GM19351 (cell line): ENCODE results near the gene ATRN.
"Not testable (repeated sequence)": the region's sequence is repeated elsewhere in the genome, so short reads cannot be mapped to it uniquely, and the experiment has no call there.

ENCODE experiments used
- ATAC-seq: cut with Tn5 transposase; IDR thresholded peaks from one replicate; pipeline ENCODE4 v1.9.1; 2021; ENCODE audit warnings: mild to moderate bottlenecking, moderate library complexity; ENCODE audit not compliant: unreplicated experiment

Gene ATRN

DNA sequence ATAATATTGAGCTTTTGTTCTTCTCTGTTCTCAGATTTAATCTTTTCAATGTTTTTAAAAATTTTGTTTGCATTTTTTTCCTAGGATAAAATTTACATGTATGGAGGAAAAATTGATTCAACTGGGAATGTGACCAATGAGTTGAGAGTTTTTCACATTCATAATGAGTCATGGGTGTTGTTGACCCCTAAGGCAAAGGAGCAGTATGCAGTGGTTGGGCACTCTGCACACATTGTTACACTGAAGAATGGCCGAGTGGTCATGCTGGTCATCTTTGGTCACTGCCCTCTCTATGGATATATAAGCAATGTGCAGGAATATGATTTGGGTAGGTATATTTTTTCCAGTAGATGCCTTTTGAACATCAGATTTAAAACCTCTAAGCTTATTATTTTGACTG lies 89.8 kb downstream of the ATRN start:
- ATAC-seq: no peak

DNA sequence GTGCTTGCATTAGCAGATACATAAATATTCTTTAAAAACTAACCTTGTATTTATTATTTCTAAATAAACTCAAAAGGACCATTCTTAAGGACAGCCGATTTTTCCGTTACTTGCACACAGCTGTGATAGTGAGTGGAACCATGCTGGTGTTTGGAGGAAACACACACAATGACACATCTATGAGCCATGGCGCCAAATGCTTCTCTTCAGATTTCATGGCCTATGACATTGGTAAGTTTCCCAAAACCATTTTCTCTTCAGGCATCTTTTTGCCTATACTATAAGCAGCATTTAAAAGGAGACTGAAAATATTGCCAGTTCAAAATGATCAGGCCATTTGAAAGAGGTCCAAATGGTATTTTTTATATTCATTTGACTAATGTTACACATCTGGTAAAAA lies 92.3 kb downstream of the ATRN start:
- no peak for ATAC-seq

DNA sequence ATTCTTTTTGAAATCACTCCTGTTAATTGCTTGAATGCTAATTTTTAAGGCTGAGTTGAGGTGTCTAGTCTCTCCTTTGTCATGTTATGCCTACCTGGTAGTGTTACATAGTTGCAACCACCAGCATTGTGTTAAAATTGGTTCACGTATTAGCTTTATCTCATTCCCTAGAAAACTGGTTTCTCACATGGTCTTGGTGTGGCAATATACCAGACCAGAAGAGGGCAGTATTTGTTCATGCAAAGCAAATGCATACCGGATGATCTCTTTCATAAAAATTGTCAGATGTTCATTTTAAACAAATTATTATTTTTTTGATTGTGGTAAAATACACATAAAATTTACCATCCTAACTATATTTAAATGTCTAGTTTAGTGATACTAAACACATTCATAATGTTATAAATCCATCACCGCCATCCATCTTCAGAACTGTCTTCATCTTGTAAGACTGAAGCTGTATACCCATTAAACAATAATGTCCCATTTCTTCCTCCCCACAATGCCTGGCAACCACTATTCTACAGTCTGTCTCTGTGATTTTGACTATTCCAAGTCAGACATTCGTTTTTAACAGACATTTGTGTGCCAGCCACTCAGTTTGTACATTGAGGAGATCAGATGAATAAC lies 92.8 kb downstream of the ATRN start:
- ATAC-seq: no peak

DNA sequence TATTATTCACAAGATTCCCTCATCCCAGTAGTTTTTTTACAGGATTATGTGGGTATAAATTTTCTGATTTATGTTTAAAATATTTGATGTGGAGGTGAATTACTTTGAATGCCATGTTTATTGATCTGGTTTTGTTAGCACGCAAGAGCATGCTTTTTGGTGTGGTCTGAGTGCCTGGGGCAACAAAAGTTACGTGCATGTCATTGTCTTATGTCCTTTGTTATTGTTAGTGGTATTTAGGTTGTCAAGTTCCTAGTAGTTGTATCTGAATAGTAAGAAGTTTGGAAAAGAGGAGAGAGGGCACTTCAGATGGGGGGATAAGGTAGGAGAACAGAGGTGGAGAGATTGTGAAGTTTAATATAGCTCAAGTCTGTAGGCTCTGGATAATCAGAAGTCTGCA lies 95.0 kb downstream of the ATRN start:
- ATAC-seq: no peak

DNA sequence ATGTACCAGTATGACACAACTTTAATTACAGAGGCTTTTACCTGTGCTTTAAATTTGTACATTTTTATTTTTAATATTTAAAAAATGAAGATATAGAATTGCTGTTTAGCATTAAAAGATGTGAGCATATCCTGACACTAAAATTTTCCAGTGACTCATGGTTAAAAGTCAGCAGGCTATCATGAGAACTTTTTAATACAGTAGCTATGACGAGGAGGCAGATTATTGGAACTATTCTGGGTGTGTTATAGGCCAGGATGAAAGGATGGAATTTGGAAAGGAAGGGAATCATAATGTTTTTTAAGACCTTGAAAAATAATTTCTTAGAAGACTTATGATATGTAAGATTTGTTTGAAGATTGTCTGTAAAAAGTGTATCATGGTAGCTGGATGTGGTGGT lies 101.3 kb downstream of the ATRN start:
- no peak for ATAC-seq

DNA sequence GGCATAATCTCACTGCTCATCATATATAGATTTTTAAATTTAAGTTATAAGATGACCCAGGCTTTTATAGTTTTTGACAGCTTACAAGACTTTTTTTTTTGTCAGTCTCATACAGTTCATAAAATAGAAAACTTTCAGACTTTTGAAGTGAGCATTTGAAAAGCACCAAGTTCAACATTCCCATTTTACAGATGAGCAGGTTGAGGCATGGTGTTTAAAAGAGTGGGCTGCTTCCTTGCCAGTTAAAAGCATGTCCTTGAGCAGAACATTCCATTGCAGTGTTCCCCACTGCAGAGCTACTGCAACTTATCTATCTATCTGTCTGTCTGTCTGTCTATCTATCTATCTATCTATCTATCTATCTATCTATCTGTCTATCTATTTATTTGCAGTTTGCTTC lies 105.5 kb downstream of the ATRN start:
- no peak for ATAC-seq

DNA sequence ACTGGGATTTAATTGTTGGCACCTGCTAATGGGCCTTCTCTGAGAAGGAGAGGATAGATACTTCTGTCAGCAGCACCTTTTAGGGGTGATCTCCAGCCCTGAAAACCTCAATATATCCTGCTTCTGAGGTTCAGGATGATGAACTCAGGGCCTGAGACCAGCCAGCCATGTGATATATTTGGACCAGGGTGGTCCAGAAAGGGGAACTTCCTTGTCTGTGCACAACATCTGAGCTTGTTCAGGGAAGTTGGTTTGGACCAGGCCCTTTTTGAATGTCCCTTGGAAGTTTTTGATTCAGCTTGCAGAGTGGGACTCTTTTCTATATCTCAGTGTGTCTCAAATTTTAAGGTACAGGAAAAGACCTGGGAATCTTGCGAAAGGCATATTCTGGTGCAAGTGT lies 106.5 kb downstream of the ATRN start:
- ATAC-seq: no peak

DNA sequence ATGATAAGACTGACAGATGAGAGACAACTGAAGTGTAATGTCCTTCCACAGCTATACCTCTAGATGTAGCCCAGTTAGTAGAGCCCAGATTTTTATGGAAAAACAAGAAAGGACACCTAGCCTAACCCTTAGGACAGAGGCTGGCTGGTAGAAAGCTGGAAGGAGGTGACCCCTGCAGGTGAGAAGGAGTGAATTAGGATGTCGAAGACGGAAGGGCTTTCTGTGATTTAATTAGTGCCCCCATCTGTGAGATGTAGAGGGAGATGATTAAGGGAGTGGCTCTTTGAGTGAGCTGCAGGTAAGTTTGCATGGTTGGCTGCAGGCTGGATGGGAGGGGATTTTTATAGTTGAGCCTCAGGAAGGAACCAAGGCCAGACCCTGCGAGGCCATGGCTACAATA lies 109.6 kb downstream of the ATRN start:
- ATAC-seq: no peak

DNA sequence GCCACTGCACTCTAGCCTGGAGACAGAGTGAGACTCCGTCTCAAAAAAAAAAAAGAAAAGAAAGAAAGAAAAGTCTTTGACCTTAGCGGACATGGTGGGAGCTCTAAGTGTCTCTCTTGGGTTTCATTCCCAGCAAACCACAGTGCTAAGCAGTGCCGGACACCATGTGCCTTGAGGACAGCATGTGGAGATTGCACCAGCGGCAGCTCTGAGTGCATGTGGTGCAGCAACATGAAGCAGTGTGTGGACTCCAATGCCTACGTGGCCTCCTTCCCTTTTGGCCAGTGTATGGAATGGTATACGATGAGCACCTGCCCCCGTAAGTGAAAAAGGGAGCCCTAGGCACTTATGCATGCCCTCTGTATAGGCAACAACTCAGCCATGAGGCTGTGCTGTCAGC lies 112.9 kb downstream of the ATRN start:
- ATAC-seq: no peak

DNA sequence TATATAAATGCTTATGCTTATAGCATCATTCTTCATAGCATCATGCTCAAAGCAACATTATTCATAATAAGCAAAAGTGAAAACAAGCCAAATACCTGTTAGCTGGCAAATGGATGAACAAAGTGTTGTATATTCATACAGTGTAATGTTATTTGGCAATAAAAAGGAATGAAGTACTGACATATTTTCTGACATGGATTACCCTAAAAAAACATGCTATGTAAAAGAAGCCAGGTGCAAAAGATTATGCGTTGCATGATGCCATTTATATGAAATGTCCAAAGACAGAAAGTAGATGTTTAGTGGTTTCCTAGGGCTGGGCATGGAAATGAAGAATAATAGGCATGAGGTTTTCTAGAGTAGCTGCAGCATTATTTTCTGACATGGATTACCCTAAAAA lies 115.3 kb downstream of the ATRN start:
- no peak for ATAC-seq

DNA sequence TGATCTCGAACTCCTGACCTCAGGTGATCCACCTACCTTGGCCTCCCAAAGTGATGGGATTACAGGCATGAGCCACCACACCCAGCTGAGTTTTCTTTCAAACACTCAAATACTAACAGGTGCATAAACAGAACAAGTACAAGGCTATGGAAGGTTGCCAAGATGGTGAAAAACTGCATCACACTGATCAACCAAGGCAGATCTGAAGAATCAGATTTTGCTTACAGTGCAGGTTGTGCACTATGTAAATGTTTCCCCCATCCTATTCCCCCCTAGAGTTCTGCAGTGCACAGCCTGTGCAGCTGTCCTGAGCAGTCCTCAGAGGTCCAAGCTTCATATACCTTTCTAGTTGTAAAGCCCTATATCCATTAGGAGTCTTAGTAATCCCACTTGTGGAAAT lies 119.3 kb downstream of the ATRN start:
- no peak for ATAC-seq

DNA sequence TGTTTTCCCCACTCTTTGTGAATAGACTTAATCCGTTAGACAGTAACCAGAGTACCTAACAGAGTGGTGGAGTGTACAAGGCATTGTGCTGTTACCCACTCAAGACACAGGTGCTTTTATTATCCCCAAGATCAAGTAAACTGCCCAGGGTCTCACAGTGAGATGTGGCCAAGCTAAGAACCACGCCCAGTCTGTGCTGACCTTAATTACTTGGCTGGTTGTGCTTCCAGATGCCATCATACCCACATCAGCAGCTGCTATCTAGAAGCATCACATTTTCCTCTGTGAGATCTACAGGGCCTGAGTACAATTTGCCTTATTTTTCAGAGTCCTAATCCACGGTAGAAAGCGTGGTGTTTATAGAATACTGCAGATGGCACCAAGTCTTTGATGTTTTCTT lies 122.1 kb downstream of the ATRN start:
- no peak for ATAC-seq

DNA sequence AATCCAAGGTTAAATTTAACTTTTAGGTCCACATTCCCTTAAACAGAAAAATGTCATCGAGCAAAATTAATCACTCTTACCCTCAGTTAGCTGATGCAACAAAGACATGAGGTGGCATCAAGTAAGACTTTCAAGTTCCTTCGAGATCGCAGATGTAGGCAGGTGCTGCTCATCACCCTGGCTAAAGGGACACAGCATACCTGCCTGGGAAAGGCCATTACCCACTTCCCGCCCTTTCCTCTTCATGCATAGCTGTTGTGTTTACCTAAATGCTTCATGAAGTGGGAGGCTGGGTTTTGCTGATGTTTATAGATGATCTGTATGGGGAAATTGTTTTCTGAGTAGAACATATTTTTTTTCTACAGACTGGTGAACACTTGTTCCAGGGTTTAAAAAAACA lies 124.7 kb downstream of the ATRN start:
- no peak for ATAC-seq

DNA sequence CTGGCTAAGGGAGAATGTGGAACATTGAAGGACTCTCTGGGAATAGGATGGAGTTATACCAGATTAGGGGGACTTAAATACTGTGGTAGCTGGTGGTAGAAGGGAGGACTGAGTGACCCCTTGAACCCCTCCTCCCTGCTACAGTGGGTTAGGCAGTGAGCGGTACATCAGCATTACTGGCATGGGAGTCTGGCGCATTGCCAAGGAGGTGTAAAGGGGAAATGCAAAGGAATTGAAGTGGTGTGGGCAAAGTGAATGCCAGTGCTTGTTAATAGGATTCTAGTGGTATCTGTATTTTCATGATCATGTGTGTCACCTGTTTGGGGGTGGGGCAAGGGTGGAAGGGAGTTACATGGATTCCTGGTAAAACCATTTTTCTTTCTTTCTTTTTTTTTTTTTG lies 132.3 kb downstream of the ATRN start:
- ATAC-seq: no peak

DNA sequence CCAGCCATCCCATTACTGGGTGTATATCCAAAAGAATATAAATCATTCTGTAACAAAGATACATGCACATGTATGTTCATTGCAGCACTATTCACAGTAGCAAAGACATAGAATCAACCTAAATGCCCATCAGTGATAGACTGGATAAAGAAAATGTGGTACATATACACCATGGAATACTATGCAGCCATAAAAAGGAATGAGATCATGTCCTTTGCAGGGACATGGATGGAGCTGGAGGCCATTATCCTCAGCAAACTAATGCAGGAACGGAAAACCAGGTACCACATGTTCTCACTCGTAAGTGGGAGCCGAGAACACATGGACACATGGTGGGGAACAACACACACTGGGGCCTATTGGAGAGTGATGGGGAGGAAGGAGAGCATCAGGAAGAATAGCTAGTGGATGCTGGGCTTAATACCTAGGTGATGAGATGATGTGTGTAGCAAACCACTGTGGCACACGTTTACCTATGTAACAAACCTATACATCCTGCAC lies 134.6 kb downstream of the ATRN start:
- ATAC-seq: not testable (repeated sequence)

DNA sequence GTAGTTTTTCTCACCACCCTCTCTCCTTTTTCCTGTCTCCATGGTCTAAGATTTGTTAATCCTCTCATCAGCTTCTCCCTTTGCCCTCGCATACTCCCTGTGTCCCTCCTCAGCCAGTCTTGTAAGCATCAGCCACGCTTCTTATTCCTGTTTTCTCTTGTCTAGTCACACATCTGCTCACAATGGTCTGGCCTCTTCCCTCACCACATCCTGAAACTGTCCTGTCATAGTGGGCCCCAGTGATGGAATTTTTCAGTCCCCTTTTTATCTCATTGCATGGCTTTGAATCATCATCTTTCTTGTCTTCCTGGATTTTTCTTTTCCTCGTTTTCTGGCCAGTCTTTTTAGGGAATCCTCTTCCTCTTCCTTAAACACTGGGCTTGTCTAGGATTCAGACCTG lies 135.2 kb downstream of the ATRN start:
- ATAC-seq: no peak

DNA sequence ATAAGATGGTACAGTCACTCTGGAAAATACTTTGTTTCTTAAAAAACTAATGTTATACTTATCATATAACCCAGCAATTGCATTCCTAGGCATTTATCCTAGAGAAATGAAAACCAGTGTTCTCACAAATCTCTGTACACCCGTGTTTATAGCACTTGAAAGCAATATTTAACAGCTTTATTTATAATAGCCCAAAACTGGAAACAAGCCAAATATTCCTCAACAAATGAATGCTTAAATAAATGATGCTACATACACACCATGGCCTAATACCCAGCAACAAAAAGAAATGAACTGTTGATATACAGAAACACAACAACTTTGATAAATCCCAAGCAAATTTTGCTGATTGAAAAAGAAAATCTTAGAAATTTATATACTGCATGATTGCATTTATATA lies 141.1 kb downstream of the ATRN start:
- no peak for ATAC-seq

DNA sequence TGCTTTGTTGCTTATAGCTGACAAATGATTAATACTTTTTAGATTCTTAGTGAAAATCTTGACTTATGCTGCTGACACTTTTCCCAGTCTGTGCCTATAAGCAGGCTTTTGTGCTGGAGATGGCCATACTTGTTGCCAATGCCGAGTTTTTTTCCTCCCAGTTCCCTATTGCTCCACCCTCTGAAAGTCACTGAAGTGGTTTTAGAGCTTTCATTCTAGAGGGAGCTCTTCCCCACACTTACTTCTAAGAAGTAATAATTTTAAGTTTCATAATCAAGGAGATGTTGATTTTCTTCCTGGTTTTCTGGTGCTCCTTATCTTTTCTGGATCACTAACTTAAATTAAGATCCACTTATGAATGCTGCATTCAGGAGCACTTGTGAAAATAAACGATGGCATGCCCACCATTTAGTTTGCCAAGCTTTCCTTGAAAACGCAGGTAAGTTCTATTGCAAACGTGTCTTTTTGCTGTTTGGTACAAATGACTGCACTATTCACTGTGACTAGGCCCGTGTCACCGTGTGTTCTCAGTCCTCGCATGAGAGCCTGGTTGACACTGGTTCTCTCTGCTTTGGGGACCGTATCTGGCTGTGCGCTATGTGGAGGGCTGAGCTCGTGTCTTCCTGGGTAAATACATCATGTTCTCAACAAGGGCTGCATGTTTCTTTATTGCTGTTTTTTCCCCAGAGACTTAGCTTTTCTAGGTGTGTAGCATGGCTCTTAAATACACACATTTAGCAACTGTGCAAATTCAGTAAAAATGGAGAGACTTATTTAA lies 142.2 kb downstream of the ATRN start:
- ATAC-seq: no peak

DNA sequence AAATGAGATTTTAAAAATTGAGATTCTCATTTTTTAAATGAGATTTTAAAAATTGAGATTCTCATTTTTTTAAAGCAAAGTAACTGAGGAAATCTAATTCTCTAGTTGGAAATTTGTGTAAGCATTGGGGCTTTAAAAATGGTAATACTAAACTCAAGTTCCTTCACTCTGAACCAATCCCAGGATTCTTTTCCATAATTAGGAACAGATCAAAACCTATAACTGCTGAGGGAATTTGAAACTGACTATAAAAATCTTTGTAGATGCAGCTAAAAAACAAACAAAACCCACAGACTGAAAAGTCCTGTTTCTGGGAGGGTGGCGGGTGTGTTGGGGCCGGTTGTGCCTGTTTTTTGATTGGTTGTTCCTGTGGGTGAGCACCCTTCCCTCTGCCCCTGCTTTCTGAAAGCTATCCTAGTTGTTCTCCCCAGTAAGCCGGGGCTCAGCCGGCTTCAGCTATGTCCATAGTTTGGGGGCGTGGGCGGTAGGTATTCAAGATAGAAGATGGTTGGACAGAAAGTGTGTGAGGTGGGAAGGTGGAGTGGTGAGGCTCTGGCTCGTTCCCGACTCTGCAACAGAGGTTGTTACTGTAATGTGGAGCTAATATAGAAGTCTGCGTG lies 143.1 kb downstream of the ATRN start:
- ATAC-seq: no peak

DNA sequence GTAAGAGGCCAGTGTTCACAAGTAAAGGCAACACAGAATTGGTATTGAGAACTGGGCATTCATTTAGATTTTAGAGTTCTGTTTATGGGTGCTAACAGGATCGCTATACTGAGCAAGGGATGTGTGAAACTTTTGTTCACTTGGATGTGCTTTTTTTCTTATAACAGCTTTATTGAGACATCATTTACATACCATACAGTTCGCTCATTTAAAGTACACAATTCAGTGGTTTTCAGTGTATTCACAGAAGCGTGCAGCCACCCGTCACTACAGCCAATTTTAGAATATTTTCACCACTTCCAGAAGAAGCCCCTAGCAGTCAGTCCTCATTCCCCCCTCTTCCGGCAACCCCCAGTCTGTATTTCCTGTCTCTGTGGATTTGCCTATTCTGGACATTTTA lies 143.6 kb downstream of the ATRN start:
- no peak for ATAC-seq

DNA sequence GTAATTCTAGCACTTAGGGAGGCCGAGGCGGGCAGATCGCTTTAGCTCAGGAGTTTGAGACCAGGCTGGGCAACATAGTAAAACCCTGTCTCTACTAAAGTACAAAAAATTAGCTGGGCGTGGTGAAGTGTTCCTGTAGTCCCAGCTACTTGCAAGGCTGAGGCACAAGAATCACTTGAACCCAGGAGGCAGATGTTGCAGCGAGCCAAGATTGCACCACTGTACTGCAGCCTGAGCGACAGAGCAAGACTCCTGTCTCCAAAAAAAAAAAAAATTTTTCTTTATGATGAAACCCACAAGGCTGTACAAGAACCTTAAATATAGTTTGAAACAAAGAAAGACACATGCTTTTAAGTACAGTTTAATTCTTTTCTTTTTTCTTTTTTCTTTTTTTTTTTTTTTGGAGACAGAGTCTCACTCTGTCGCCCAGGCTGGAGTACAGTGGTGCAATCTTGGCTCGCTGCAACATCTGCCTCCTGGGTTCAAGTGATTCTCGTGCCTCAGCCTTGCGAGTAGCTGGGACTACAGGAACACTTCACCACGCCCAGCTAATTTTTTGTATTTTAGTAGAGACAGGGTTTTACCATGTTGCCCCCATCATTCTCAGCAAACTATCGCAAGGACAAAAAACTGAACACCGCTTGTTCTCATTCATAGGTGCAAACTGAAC lies 144.5 kb downstream of the ATRN start:
- ATAC-seq: not testable (repeated sequence)

DNA sequence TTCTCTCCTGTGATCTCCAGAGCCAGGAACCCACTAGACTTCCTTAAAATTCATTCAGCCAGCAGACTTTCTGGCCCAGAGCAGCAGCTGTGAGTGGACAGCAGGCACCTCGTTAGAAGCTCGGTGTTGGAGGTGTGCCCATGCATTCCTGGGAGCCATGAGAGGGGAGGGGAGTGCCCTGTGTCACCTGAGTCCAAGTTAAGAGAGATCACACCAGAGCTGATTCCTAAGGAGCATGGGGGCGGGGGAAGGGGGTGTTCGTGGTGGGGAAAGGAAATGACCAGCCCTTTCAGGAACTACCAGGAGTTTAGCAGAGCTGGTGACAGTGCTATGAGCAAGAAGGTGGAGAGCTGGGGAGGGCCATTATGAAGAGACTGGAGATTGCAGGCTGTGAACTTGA lies 145.4 kb downstream of the ATRN start:
- no peak for ATAC-seq
